Measurements from ENCODE around the gene NEXN. TPM values are rescaled to one million over a fixed set of nuclear protein-coding genes. Genes with fewer than 3 reads are reported as not detected.

The NEXN gene
- total and polyA plus RNA-seq, 2 of the 13 experiments (the other 11 are each of a cell fraction or from before 2014, with no cell fraction given) = 0.07 to 0.97 TPM

DNA sequence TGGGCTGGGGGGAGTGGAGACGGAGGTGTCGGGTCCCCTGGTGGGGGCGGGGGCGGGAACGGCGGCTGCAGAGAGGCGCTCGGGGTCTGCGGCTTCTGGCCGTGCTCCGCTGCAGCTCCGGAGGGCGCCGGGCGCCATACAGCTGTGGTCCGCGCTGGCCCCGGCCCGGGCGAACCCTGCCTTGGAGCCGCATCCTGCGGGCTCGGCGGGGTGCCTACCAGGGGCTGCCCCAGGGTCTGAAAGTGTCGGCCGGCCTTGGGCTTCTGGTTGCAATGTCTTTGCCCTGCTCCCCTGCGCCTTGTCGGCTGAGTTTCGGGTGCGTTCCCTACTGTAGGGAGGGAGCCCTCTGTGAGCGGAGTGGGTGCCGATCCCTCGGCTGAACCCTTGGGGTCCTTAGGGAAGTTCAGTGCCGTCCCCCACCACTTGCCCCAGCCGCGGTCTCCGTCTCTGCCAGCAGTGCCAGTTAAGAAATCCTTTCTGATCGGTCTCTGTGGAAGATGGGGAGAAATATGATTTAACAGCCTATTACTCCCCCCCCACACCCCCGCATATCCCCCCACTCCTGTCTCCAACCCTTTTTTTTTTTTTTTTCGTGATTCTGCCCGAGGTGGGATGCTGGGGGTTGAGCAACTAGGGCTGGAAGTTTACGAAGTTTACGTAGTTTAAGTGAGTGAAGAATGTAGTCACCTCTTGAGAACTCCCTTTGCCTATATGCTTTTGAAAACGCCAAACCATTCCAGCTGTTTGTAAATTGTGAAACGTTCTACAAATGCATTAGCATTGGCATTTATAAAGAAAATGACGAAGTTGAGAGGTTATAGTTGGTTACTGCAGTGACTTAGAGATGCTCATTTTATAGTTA lies 588 bp downstream of the NEXN start (continued):
- TF ChIP-seq, protein P1, sequence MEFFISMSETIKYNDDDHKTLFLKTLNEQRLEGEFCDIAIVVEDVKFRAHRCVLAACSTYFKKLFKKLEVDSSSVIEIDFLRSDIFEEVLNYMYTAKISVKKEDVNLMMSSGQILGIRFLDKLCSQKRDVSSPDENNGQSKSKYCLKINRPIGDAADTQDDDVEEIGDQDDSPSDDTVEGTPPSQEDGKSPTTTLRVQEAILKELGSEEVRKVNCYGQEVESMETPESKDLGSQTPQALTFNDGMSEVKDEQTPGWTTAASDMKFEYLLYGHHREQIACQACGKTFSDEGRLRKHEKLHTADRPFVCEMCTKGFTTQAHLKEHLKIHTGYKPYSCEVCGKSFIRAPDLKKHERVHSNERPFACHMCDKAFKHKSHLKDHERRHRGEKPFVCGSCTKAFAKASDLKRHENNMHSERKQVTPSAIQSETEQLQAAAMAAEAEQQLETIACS (CRISPR knock-in tag; IDR thresholded peaks at IDR 0.05) = no peak
- TF ChIP-seq ZNF766 (CRISPR knock-in tag; IDR thresholded peaks at IDR 0.05; ENCODE audit: borderline replicate concordance) = no peak
- TF ChIP-seq ZNF124 (CRISPR knock-in tag; IDR thresholded peaks at IDR 0.05) = no peak
- TF ChIP-seq, protein P2, sequence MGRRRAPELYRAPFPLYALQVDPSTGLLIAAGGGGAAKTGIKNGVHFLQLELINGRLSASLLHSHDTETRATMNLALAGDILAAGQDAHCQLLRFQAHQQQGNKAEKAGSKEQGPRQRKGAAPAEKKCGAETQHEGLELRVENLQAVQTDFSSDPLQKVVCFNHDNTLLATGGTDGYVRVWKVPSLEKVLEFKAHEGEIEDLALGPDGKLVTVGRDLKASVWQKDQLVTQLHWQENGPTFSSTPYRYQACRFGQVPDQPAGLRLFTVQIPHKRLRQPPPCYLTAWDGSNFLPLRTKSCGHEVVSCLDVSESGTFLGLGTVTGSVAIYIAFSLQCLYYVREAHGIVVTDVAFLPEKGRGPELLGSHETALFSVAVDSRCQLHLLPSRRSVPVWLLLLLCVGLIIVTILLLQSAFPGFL (CRISPR knock-in tag; IDR thresholded peaks at IDR 0.05) = no peak
- TF ChIP-seq CEBPB (IDR thresholded peaks at IDR 0.05; ENCODE audit: borderline replicate concordance, low read depth, low read length) = no peak; the same call in 1 of the 2 replicates
- TF ChIP-seq RBM39 (IDR thresholded peaks at IDR 0.05; ENCODE audit: low read depth, low read length, poor library complexity, severe bottlenecking) = no peak
- 0 out of 2 replicates have a peak, but pooled peaks have one; percentile 1 for TF ChIP-seq ZNF430 (CRISPR knock-in tag; IDR thresholded peaks at IDR 0.05)
- TF ChIP-seq, protein P3, sequence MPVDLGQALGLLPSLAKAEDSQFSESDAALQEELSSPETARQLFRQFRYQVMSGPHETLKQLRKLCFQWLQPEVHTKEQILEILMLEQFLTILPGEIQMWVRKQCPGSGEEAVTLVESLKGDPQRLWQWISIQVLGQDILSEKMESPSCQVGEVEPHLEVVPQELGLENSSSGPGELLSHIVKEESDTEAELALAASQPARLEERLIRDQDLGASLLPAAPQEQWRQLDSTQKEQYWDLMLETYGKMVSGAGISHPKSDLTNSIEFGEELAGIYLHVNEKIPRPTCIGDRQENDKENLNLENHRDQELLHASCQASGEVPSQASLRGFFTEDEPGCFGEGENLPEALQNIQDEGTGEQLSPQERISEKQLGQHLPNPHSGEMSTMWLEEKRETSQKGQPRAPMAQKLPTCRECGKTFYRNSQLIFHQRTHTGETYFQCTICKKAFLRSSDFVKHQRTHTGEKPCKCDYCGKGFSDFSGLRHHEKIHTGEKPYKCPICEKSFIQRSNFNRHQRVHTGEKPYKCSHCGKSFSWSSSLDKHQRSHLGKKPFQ (CRISPR knock-in tag; IDR thresholded peaks at IDR 0.05; ENCODE audit: insufficient replicate concordance) = no peak
- TF ChIP-seq SYNCRIP (IDR thresholded peaks at IDR 0.05; ENCODE audit: insufficient read depth, low read depth, low read length) = no peak
- TF ChIP-seq RCOR2 (CRISPR knock-in tag; IDR thresholded peaks at IDR 0.05) = no peak
- TF ChIP-seq, protein P4, sequence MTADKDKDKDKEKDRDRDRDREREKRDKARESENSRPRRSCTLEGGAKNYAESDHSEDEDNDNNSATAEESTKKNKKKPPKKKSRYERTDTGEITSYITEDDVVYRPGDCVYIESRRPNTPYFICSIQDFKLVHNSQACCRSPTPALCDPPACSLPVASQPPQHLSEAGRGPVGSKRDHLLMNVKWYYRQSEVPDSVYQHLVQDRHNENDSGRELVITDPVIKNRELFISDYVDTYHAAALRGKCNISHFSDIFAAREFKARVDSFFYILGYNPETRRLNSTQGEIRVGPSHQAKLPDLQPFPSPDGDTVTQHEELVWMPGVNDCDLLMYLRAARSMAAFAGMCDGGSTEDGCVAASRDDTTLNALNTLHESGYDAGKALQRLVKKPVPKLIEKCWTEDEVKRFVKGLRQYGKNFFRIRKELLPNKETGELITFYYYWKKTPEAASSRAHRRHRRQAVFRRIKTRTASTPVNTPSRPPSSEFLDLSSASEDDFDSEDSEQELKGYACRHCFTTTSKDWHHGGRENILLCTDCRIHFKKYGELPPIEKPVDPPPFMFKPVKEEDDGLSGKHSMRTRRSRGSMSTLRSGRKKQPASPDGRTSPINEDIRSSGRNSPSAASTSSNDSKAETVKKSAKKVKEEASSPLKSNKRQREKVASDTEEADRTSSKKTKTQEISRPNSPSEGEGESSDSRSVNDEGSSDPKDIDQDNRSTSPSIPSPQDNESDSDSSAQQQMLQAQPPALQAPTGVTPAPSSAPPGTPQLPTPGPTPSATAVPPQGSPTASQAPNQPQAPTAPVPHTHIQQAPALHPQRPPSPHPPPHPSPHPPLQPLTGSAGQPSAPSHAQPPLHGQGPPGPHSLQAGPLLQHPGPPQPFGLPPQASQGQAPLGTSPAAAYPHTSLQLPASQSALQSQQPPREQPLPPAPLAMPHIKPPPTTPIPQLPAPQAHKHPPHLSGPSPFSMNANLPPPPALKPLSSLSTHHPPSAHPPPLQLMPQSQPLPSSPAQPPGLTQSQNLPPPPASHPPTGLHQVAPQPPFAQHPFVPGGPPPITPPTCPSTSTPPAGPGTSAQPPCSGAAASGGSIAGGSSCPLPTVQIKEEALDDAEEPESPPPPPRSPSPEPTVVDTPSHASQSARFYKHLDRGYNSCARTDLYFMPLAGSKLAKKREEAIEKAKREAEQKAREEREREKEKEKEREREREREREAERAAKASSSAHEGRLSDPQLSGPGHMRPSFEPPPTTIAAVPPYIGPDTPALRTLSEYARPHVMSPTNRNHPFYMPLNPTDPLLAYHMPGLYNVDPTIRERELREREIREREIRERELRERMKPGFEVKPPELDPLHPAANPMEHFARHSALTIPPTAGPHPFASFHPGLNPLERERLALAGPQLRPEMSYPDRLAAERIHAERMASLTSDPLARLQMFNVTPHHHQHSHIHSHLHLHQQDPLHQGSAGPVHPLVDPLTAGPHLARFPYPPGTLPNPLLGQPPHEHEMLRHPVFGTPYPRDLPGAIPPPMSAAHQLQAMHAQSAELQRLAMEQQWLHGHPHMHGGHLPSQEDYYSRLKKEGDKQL (CRISPR knock-in tag; IDR thresholded peaks at IDR 0.05; ENCODE audit: low read depth) = no peak
- TF ChIP-seq SPEN (CRISPR knock-in tag; IDR thresholded peaks at IDR 0.05; ENCODE audit: low read depth) = no peak
- TF ChIP-seq TSC22D2 (CRISPR knock-in tag; IDR thresholded peaks at IDR 0.05; ENCODE audit: borderline replicate concordance) = no peak
- TF ChIP-seq ATF7 (IDR thresholded peaks at IDR 0.05) = no peak
- TF ChIP-seq ATF7 (CRISPR knock-in tag; IDR thresholded peaks at IDR 0.05) = no peak
- TF ChIP-seq, protein P5, sequence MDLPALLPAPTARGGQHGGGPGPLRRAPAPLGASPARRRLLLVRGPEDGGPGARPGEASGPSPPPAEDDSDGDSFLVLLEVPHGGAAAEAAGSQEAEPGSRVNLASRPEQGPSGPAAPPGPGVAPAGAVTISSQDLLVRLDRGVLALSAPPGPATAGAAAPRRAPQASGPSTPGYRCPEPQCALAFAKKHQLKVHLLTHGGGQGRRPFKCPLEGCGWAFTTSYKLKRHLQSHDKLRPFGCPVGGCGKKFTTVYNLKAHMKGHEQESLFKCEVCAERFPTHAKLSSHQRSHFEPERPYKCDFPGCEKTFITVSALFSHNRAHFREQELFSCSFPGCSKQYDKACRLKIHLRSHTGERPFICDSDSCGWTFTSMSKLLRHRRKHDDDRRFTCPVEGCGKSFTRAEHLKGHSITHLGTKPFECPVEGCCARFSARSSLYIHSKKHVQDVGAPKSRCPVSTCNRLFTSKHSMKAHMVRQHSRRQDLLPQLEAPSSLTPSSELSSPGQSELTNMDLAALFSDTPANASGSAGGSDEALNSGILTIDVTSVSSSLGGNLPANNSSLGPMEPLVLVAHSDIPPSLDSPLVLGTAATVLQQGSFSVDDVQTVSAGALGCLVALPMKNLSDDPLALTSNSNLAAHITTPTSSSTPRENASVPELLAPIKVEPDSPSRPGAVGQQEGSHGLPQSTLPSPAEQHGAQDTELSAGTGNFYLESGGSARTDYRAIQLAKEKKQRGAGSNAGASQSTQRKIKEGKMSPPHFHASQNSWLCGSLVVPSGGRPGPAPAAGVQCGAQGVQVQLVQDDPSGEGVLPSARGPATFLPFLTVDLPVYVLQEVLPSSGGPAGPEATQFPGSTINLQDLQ (CRISPR knock-in tag; IDR thresholded peaks at IDR 0.05) = no peak

Measured in HepG2 (cell line).